GM13977 (cell line): ENCODE measurements around the gene PARD6A.
A peak's percentile ranks its signal among the peaks of the same experiment; 100 is the strongest.

Experiments used
- DNase-seq: peaks from one replicate; pipeline ENCODE4 v3.0.0; 2012; ENCODE audit warnings: low spot score
- in situ Hi-C: fragments of 300-500 bp; cut with MboI; formaldehyde crosslinking; loops from one replicate; pipeline ENCODE4 v1.12.0; 2022; ENCODE audit warnings: low sequenced_read_pairs, low pct_unique_long_range_greater_than_20kb, mixed read lengths, inconsistent platforms; ENCODE audit not compliant: unreplicated experiment
- TF ChIP-seq, protein P1 (sequence below): IDR thresholded peaks from 2 replicates; pipeline ENCODE4 v1.5.1; 2012; ENCODE audit warnings: mild to moderate bottlenecking, control low read depth; ENCODE audit not compliant: insufficient read depth; ENCODE audit errors: extremely low read depth, missing control alignments

Gene PARD6A

GRCh38 chr16:67661886-67662652 lies 1.3 kb downstream of the PARD6A start:
- TF ChIP-seq, protein P1, sequence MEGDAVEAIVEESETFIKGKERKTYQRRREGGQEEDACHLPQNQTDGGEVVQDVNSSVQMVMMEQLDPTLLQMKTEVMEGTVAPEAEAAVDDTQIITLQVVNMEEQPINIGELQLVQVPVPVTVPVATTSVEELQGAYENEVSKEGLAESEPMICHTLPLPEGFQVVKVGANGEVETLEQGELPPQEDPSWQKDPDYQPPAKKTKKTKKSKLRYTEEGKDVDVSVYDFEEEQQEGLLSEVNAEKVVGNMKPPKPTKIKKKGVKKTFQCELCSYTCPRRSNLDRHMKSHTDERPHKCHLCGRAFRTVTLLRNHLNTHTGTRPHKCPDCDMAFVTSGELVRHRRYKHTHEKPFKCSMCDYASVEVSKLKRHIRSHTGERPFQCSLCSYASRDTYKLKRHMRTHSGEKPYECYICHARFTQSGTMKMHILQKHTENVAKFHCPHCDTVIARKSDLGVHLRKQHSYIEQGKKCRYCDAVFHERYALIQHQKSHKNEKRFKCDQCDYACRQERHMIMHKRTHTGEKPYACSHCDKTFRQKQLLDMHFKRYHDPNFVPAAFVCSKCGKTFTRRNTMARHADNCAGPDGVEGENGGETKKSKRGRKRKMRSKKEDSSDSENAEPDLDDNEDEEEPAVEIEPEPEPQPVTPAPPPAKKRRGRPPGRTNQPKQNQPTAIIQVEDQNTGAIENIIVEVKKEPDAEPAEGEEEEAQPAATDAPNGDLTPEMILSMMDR, result no peak
- in situ Hi-C loops, result no loop called here
- no peak for DNase-seq

- in situ Hi-C loops, result no loop called here
- TF ChIP-seq, protein P1, result no peak
- DNase-seq, result no peak
Observed at GRCh38 chr16:67662653-67663010, 1.9 kb downstream of the PARD6A start.

- TF ChIP-seq, protein P1, result peak; percentile 44
- in situ Hi-C loops, result no loop called here
- DNase-seq, result no peak
Observed at GRCh38 chr16:67663151-67663876, 2.6 kb downstream of the PARD6A start.

GRCh38 chr16:67663877-67664222 lies 3.1 kb downstream of the PARD6A start:
- no peak for DNase-seq
- in situ Hi-C loops, result no loop called here

DNA sequence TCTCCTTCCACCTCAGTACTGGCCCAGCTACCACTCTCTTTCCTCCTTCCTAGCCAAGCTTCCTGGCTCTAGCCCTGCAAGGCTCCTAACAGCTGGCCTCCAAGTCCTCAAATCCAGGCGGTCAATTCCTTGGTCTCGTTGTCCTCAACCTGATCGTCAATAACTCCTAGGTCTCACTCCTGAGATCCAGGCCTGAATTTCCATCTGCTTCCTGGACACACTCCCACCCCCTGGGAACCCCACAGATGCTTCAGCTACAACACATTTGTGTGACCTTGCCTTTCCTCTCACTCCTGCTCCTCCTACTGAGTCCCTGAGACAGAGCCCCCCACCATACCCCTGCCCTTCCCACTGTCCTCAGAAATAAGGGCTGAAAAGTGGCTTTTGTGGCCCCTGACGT lies 3.5 kb downstream of the PARD6A start:
- TF ChIP-seq, protein P1, result no peak
- in situ Hi-C loops, result no loop called here
- DNase-seq, result no peak

More at GRCh38 chr16:67663877-67664222, 3.1 kb downstream of the PARD6A start:
- TF ChIP-seq, protein P1, result no peak

- in situ Hi-C loops, result no loop called here
- TF ChIP-seq, protein P1, result no peak
Observed at GRCh38 chr16:67664871-67665270, 4.1 kb downstream of the PARD6A start.

More at GRCh38 chr16:67664871-67665270, 4.1 kb downstream of the PARD6A start:
- no peak for DNase-seq
